H9 (cell line): ENCODE data around the gene RAPH1. TPM values are rescaled to one million over a fixed set of nuclear protein-coding genes. Genes with fewer than 3 reads are reported as not detected.

ENCODE experiments used
- DNase-seq: peaks from one replicate; pipeline ENCODE4 v3.0.0-alpha.2; 2017
- H2AFZ ChIP-seq: one replicate; pipeline ENCODE4 v1.6.1; 2013; ENCODE audit warnings: mild to moderate bottlenecking, low read length, control low read depth, moderate library complexity
- H2AK5ac ChIP-seq: 2 replicates; pipeline ENCODE4 v1.6.1; 2013; ENCODE audit warnings: low read length, control low read depth, mixed read lengths; ENCODE audit not compliant: insufficient read length
- H2BK120ac ChIP-seq: one replicate; pipeline ENCODE4 v1.6.1; 2013; ENCODE audit warnings: low read depth, mild to moderate bottlenecking, low read length, control low read depth, inconsistent platforms; ENCODE audit not compliant: poor library complexity, severe bottlenecking
- H2BK12ac ChIP-seq: 2 replicates; pipeline ENCODE4 v1.6.1; 2013; ENCODE audit warnings: low read length, control low read depth, mixed read lengths, low read depth; ENCODE audit not compliant: insufficient read length
- H2BK15ac ChIP-seq: 2 replicates; pipeline ENCODE4 v1.6.1; 2013; ENCODE audit warnings: low read depth, low read length, control low read depth
- H2BK20ac ChIP-seq: one replicate; pipeline ENCODE4 v1.6.1; 2013; ENCODE audit warnings: low read depth, mild to moderate bottlenecking, low read length, control low read depth, inconsistent platforms; ENCODE audit not compliant: poor library complexity, severe bottlenecking
- H2BK5ac ChIP-seq: 2 replicates; pipeline ENCODE4 v1.6.1; 2013; ENCODE audit warnings: low read length, control low read depth, mixed read lengths; ENCODE audit not compliant: insufficient read length
- H3K14ac ChIP-seq: 2 replicates; pipeline ENCODE4 v1.6.1; 2013; ENCODE audit warnings: low read length, control low read depth; ENCODE audit not compliant: insufficient read depth
- H3K18ac ChIP-seq: 2 replicates; pipeline ENCODE4 v1.6.1; 2013; ENCODE audit warnings: low read depth, mild to moderate bottlenecking, mixed read lengths, low read length, control low read depth; ENCODE audit not compliant: insufficient read length
- H3K23ac ChIP-seq: 2 replicates; pipeline ENCODE4 v1.6.1; 2013; ENCODE audit warnings: low read length, control low read depth, mixed read lengths, low read depth; ENCODE audit not compliant: insufficient read length
- H3K23me2 ChIP-seq: 2 replicates; pipeline ENCODE4 v1.6.1; 2013; ENCODE audit warnings: low read depth, mild to moderate bottlenecking, mixed read lengths, low read length, control low read depth; ENCODE audit not compliant: insufficient read length, poor library complexity, severe bottlenecking
- H3K27ac ChIP-seq: 2 replicates; pipeline ENCODE4 v1.5.1; 2013; ENCODE audit warnings: low read length, control low read depth, mixed read lengths, low read depth; ENCODE audit not compliant: insufficient read length
- H3K27me3 ChIP-seq: 2 replicates; pipeline ENCODE4 v1.6.1; 2013; ENCODE audit warnings: low read length, control low read depth, inconsistent platforms; ENCODE audit not compliant: insufficient read depth
- H3K4ac ChIP-seq: 2 replicates; pipeline ENCODE4 v1.6.1; 2013; ENCODE audit warnings: low read depth, mild to moderate bottlenecking, control low read depth, inconsistent platforms, low read length, moderate library complexity
- H3K4me1 ChIP-seq: 2 replicates; pipeline ENCODE4 v1.6.1; 2013; ENCODE audit warnings: low read length, control low read depth, inconsistent platforms; ENCODE audit not compliant: insufficient read depth
- H3K4me2 ChIP-seq: 2 replicates; pipeline ENCODE4 v1.6.1; 2013; ENCODE audit warnings: low read length, control low read depth, mixed read lengths; ENCODE audit not compliant: insufficient read length, insufficient read depth
- H3K56ac ChIP-seq: 2 replicates; pipeline ENCODE4 v1.6.1; 2013; ENCODE audit warnings: low read depth, mild to moderate bottlenecking, mixed read lengths, low read length, control low read depth; ENCODE audit not compliant: insufficient read length
- H3K79me1 ChIP-seq: 2 replicates; pipeline ENCODE4 v1.6.1; 2013; ENCODE audit warnings: low read depth, mild to moderate bottlenecking, moderate library complexity, low read length, control low read depth, inconsistent platforms; ENCODE audit not compliant: insufficient read depth, poor library complexity, severe bottlenecking
- H3K79me2 ChIP-seq: 2 replicates; pipeline ENCODE4 v1.6.1; 2013; ENCODE audit warnings: low read length, control low read depth, inconsistent platforms; ENCODE audit not compliant: insufficient read depth
- H3K9ac ChIP-seq: 2 replicates; pipeline ENCODE4 v1.6.1; 2013; ENCODE audit warnings: low read length, control low read depth, mixed read lengths; ENCODE audit not compliant: insufficient read length; ENCODE audit errors: extremely low read depth
- H3K9me3 ChIP-seq: one replicate; pipeline ENCODE4 v1.6.1; 2013; ENCODE audit warnings: low read depth, low read length, inconsistent platforms; ENCODE audit not compliant: control insufficient read depth
- H3T11ph ChIP-seq: one replicate; pipeline ENCODE4 v1.6.1; 2013; ENCODE audit warnings: mild to moderate bottlenecking, low read length, control low read depth, inconsistent platforms
- H4K20me1 ChIP-seq: one replicate; pipeline ENCODE4 v1.6.1; 2013; ENCODE audit not compliant: control insufficient read depth, insufficient read length, insufficient read depth
- H4K5ac ChIP-seq: 2 replicates; pipeline ENCODE4 v1.6.1; 2013; ENCODE audit warnings: low read depth, mild to moderate bottlenecking, mixed read lengths, low read length, control low read depth; ENCODE audit not compliant: insufficient read length
- H4K8ac ChIP-seq: replicated peaks from 2 replicates; pipeline ENCODE4 v1.6.1; 2013; ENCODE audit warnings: low read length, control low read depth, mixed read lengths, low read depth; ENCODE audit not compliant: insufficient read length
- H4K91ac ChIP-seq: 2 replicates; pipeline ENCODE4 v1.6.1; 2013; ENCODE audit warnings: low read depth, mild to moderate bottlenecking, moderate library complexity, mixed read lengths, low read length, control low read depth; ENCODE audit not compliant: insufficient read length
- H3K27ac Mint-ChIP-seq, 3 experiments: 2 replicates in 2 of 3; 3 replicates in 1 of 3; pipeline ENCODE4 v1.8.0; 2020 to 2021; ENCODE audit warnings: mixed read lengths in 3 of 3, mild to moderate bottlenecking in 1 of 3, moderate library complexity in 1 of 3
- H3K27me3 Mint-ChIP-seq: 2 replicates; pipeline ENCODE4 v1.8.0; 2021; ENCODE audit warnings: low read depth, mild to moderate bottlenecking, moderate library complexity, mixed read lengths
- H3K36me3 Mint-ChIP-seq, 3 experiments: 2 replicates in 2 of 3; 3 replicates in 1 of 3; pipeline ENCODE4 v1.8.0; 2020 to 2021; ENCODE audit warnings: low read depth in 3 of 3, mixed read lengths in 3 of 3; ENCODE audit not compliant: insufficient read depth in 1 of 3
- H3K4me1 Mint-ChIP-seq, 2 experiments: 2 replicates each; pipeline ENCODE4 v1.8.0; 2020; ENCODE audit warnings: mixed read lengths in 2 of 2
- H3K4me3 Mint-ChIP-seq, 2 experiments: 2 replicates in 1 of 2; 3 replicates in 1 of 2; pipeline ENCODE4 v1.8.0; 2020 to 2021; ENCODE audit warnings: mild to moderate bottlenecking in 2 of 2, mixed read lengths in 2 of 2, moderate library complexity in 1 of 2
- H3K9me3 Mint-ChIP-seq, 2 experiments: 2 replicates in 1 of 2; 3 replicates in 1 of 2; pipeline ENCODE4 v1.8.0; 2020; ENCODE audit warnings: mild to moderate bottlenecking in 2 of 2, mixed read lengths in 2 of 2, moderate library complexity in 1 of 2
- CTCF ChIP-seq: fragments of 200-600 bp; sonication (generic); conservative IDR thresholded peaks from 3 replicates; pipeline ENCODE4 v1.8.0; 2021; ENCODE audit warnings: antibody characterized with exemption, mild to moderate bottlenecking
- WGBS: extraction: QIAGEN DNeasy Blood & Tissue Kit; methylation state at CpG from one replicate; pipeline ENCODE4 v1.1.7; 2013; ENCODE audit warnings: missing lambda C conversion rate, low lambda C conversion rate, mixed read lengths; ENCODE audit not compliant: insufficient read length; ENCODE audit errors: extremely low coverage; 5-methylcytosine and 5-hydroxymethylcytosine counted together
- total RNA-seq: library from RNA; stranded (reverse); gene quantifications from 2 replicates; pipeline ENCODE4 v1.2.1, GENCODE V29; 2021

The RAPH1 gene
- total RNA-seq, 1 experiment from 2014 or later, result 17.1 TPM

GRCh38 chr2:203418271-203418670, 116.8 kb downstream of the RAPH1 start:
- Histone ChIP-seq H3K18ac (no peak overlapping the region), H3K79me2 (no peaks in the 10 kb centered on the region), H3K4ac (no peak overlapping the region), H4K5ac (no peak overlapping the region), H3K27ac (no peak overlapping the region), H3K23ac (no peak overlapping the region), H2BK20ac (no peak overlapping the region), H4K20me1 (no peaks in the 10 kb centered on the region), H2BK120ac (no peak overlapping the region), H3K56ac (no peak overlapping the region), H2BK5ac (no peak overlapping the region), H3K79me1 (no peaks in the 10 kb centered on the region), H3K4me2 (no peak overlapping the region), H3K9ac (no peak overlapping the region), H2AK5ac (no peak overlapping the region), H3K9me3 (no peaks in the 10 kb centered on the region), H2BK12ac (no peak overlapping the region), H3K23me2 (no peaks in the 10 kb centered on the region), H3K14ac (no peak overlapping the region), H2BK15ac (no peak overlapping the region), H4K8ac (no peak overlapping the region), H4K91ac (no peak overlapping the region), H3K4me1 (no peaks in the 10 kb centered on the region), H2AFZ (no peak overlapping the region), H3T11ph (no peak overlapping the region), H3K27me3 (no peaks in the 10 kb centered on the region)
- no CpG with 5 or more reads among the region's 8 CpGs for WGBS
- no peaks in the 10 kb centered on the region for H3K27me3 Mint-ChIP-seq
- no peaks in the 10 kb centered on the region for H3K9me3 Mint-ChIP-seq
- peaks cover 39 to 77% (median 59%) of the 10 kb centered on the region in 3 experiments; a peak in 6 of 7 replicates for H3K36me3 Mint-ChIP-seq
- H3K4me3 Mint-ChIP-seq, result no peak overlapping the region
- DNase-seq, result no peak
- peak overlapping the region in 1 of 3 experiments; percentile 41; a peak in 2 of 7 replicates for H3K27ac Mint-ChIP-seq
- H3K4me1 Mint-ChIP-seq, result no peaks in the 10 kb centered on the region
- TF ChIP-seq CTCF, result no peak
